Fibroblast of skin of back (primary cell): ENCODE data around the gene CCDC136.
A peak's percentile ranks its signal among the peaks of the same experiment; 100 is the strongest.

Experiments
- DNase-seq: peaks from one replicate; pipeline ENCODE4 v3.0.0-alpha.2; 2013

Gene CCDC136

DNA sequence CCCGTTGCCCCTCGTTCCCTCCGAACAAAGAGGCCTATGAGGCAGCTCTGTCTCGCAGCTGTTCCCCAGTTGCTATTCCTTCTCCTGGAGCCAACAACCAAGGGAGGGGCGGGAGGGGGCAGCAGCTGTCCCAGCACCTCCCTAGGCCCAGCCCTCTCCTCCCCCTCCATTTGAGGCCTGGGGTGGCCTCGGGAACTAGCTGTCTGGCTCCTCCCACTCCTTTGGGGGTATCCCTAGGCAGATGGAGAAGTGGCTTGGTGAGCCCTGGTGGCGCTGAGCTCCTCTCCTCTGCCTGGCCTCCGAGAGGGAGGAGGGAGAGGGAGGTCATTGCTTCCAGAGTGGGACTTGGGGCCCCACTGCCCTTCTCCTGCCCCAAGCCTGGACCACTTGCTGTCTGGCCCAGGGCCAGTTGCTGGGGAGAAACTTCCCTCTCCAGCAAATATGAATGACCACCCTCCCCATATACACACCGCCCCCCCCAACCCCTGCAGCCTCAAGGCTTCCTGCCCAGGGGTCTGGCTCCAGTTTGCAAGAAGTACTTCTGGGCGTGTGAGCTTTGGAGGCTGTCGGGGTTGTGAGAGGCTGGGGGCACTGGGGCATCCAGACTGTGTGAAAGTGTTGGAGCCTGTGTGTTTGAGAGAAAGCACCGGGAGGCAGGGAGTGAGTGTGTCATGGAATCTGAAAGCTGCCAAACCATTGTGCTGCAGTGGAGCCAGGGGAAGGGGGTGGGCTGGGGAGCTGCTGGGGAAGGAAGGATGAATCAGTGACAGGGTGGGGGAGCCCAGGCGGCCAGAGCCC lies 41.6 kb downstream of the CCDC136 start:
- DNase-seq, result peak; percentile 84

GRCh38 chr7:128833946-128834325 lies 42.2 kb downstream of the CCDC136 start:
- no peak for DNase-seq

DNA sequence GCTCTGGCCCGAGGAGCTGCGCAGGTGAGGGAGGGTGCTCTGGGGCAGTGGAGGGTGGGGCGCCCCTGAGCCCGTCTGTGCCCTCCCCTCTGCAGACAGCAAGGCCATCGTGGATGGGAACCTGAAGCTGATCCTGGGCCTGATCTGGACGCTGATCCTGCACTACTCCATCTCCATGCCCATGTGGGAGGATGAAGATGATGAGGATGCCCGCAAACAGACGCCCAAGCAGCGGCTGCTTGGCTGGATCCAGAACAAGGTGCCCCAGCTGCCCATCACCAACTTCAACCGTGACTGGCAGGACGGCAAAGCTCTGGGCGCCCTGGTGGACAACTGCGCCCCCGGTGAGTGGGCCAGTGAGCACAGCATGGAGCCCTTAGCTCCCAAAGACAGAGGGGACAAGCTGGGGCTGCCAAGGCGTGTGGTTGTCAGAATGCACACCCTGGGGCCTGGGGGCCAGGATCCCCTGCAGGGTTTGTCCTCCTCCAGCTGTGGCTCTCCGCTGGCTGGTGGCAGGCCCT lies 43.5 kb downstream of the CCDC136 start:
- DNase-seq, result no peak

DNA sequence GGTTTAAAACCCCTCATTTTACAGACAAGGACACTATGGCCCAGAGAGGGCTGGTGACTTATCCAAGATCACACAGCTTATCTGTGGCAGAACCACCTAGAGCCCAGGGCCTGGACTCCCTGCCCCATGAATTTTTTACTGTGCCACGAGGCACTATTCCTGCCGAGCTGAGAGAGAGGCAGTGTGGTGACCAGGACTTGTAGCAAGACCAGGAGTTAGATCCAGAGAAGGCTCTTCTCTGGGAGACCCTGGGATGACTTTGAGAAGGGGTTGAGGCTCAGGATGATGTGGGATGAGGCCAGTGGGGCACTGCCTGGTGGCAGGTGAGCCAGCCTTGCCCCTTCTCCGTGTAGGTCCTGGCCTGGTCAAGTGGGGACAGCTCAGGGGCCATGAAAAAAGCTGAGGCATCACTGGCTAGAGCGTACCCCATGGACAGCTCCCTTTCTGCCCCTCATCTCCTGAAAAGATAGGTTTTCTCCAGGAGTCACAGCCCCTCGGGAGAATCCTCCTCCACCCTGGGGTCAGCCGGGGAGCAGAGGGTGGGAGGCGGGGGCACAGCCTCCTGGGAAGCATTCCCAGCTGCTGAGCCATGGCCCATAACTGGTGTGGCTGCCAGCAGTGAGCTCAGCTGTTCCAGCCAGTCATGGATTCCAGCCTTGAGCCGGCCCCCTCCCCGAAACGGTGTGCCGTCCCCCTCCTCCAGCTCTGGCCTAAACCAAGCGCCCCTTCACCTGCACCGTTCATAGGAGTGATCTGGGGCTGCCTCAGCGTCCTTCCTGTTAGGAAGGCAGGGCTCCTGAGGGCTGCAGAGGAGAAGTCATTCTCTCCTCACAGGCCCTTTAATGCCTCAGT lies 44.2 kb downstream of the CCDC136 start:
- peak; percentile 57 for DNase-seq

GRCh38 chr7:128836729-128837348 lies 45.1 kb downstream of the CCDC136 start:
- no peak for DNase-seq

DNA sequence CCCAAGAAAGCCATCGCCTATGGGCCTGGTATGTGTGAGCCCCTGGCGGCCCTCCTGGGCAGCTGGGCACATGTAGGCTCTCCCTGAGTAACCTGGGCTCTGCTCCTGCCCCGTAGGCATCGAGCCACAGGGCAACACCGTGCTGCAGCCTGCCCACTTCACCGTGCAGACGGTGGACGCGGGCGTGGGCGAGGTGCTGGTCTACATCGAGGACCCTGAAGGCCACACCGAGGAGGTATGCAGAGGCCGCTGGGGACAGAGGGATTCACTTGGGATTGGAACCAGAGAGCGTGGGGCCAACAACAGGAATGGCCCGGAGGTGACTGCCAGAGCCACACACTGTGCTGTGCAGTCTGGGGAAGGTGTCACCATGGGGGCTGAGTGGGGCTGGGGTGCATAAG lies 45.8 kb downstream of the CCDC136 start:
- no peak for DNase-seq

DNA sequence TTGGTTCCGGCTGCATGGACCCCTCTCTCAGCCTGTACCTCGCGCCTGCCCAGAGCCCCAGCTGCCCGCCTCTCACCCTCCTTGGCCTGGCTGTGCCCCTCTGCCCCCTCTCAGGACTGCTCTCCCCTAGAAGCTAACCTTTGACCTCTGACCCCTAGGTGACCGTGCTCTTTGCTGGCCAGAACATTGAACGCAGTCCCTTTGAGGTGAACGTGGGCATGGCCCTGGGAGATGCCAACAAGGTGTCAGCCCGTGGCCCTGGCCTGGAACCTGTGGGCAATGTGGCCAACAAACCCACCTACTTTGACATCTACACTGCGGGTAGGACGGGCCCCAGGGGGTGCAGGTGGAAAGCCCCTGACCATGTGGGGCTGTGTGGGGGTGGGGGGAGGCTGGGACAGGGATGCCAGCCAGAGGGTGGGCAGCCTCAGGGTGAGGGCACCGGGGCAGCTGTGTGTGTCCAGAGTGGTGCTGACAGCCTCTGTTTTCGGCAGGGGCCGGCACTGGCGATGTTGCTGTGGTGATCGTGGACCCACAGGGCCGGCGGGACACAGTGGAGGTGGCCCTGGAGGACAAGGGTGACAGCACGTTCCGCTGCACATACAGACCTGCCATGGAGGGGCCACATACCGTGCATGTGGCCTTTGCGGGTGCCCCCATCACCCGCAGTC lies 46.5 kb downstream of the CCDC136 start:
- DNase-seq, result no peak

DNA sequence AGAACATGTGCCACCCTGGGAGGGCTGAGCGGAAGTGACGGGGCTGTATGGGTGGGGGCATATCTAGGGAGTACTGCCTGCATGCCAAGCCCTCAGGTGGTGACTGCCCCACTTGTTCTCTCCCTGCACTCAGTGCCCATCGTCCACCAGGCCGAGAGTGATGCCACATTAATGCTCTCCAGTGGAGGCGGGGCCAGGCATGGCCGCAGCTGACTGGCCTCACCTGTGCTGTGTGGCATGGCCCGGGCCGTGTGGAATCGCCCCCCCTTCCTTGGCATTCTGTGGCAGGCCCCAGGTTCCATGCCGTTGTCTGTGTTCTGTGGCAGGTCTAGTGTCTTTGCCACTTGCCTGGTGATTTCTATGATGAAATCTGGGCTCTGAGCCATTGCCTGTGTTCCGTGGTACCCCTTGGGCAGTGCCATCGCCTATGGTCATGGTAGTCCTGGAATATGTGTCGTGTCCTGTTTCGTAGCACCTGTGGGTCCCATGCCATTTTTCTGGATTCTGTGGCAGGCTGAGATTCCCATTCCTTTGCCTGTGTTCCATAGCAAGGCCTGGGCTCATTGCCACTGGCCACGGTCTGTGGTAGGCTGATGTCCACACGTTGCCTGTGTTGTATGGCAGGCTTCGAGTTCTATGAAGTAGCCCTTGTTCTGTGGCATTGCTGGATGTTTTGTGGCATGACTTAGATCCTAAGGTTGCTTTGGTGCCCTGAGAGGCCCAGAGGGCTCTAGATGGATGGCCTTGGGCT lies 47.4 kb downstream of the CCDC136 start:
- DNase-seq, result no peak

- no peak for DNase-seq
Observed at GRCh38 chr7:128839751-128840177, 48.0 kb downstream of the CCDC136 start.

- no peak for DNase-seq
Observed at GRCh38 chr7:128840326-128841170, 48.8 kb downstream of the CCDC136 start.

GRCh38 chr7:128841171-128841690 lies 49.5 kb downstream of the CCDC136 start:
- DNase-seq, result no peak

DNA sequence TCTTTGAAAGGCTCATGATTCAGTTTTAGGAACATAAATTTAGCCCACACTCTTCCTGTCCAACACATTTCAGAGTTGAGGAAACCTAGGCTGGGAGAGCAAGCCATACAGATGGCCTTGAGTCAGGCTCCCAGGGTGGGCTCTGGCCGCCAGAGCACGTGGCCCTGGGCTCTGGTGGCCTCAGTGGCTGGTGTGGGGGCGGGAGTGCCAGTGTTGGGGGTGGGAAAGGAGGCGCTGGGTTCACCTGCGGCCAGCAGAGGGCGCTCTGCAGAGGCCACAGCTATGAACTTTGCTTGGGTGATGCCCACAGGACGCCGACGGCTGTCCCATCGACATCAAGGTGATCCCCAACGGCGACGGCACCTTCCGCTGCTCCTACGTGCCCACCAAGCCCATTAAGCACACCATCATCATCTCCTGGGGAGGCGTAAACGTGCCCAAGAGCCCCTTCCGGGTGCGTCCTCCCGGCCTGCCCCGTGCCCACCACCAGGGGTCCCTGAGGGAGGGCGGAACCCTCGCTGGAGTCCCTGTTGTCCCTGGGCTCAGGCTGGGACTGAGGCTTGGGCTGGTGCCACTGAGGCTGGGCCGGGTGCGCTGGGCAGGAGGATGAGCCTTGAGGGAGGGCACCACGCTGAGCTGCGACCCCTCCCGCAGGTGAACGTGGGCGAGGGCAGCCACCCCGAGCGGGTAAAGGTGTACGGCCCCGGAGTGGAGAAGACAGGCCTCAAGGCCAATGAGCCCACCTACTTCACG lies 50.3 kb downstream of the CCDC136 start:
- DNase-seq, result peak; percentile 49

GRCh38 chr7:128842674-128843641 lies 51.2 kb downstream of the CCDC136 start:
- no peak for DNase-seq

GRCh38 chr7:128843938-128844621 lies 52.3 kb downstream of the CCDC136 start:
- no peak for DNase-seq

GRCh38 chr7:128844777-128845311 lies 53.1 kb downstream of the CCDC136 start:
- no peak for DNase-seq

- DNase-seq, result no peak
Observed at GRCh38 chr7:128845475-128845874, 53.7 kb downstream of the CCDC136 start.

DNA sequence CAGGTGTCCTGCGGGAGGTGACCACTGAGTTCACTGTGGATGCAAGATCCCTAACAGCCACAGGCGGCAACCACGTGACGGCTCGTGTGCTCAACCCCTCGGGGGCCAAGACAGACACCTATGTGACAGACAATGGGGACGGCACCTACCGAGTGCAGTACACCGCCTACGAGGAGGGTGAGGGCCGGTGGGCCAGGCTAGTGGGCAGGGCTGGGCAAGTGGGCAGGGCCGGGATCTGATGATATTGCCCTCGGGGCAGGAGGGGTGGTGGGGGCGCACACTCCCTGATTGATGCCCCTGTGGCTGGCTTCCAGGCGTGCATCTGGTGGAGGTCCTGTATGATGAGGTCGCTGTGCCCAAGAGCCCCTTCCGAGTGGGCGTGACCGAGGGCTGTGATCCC lies 54.2 kb downstream of the CCDC136 start:
- no peak for DNase-seq
